ENCODE measurements around the gene IFITM2.

The IFITM2 gene

DNA sequence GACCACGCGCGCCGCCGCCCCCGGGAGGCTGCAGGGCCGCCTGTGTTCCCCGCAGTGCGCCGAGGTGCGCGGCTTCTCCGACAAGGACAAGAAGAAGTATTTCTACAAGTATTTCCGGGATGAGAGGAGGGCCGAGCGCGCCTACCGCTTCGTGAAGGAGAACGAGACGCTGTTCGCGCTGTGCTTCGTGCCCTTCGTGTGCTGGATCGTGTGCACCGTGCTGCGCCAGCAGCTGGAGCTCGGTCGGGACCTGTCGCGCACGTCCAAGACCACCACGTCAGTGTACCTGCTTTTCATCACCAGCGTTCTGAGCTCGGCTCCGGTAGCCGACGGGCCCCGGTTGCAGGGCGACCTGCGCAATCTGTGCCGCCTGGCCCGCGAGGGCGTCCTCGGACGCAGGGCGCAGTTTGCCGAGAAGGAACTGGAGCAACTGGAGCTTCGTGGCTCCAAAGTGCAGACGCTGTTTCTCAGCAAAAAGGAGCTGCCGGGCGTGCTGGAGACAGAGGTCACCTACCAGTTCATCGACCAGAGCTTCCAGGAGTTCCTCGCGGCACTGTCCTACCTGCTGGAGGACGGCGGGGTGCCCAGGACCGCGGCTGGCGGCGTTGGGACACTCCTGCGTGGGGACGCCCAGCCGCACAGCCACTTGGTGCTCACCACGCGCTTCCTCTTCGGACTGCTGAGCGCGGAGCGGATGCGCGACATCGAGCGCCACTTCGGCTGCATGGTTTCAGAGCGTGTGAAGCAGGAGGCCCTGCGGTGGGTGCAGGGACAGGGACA lies 26.7 kb upstream of the IFITM2 start:
- H3K27ac ChIP-seq = no peak overlapping the region
- no peak overlapping the region for H3K4me3 ChIP-seq (ENCODE audit: low read depth, low read length)
- in situ Hi-C loops (cut with HindIII; ENCODE audit: low pct_ligation_motif_present, low sequenced_read_pairs) = no loop called here
- DNase-seq = no peak
- H3K27me3 ChIP-seq (replicated peaks) = peaks cover 57% of the 10 kb centered on the region
- TF ChIP-seq, protein P1, sequence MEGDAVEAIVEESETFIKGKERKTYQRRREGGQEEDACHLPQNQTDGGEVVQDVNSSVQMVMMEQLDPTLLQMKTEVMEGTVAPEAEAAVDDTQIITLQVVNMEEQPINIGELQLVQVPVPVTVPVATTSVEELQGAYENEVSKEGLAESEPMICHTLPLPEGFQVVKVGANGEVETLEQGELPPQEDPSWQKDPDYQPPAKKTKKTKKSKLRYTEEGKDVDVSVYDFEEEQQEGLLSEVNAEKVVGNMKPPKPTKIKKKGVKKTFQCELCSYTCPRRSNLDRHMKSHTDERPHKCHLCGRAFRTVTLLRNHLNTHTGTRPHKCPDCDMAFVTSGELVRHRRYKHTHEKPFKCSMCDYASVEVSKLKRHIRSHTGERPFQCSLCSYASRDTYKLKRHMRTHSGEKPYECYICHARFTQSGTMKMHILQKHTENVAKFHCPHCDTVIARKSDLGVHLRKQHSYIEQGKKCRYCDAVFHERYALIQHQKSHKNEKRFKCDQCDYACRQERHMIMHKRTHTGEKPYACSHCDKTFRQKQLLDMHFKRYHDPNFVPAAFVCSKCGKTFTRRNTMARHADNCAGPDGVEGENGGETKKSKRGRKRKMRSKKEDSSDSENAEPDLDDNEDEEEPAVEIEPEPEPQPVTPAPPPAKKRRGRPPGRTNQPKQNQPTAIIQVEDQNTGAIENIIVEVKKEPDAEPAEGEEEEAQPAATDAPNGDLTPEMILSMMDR (IDR thresholded peaks at IDR 0.05; ENCODE audit: low read depth, low read length, missing control alignments) = no peak
- no peaks in the 10 kb centered on the region for H3K36me3 ChIP-seq (replicated peaks)

DNA sequence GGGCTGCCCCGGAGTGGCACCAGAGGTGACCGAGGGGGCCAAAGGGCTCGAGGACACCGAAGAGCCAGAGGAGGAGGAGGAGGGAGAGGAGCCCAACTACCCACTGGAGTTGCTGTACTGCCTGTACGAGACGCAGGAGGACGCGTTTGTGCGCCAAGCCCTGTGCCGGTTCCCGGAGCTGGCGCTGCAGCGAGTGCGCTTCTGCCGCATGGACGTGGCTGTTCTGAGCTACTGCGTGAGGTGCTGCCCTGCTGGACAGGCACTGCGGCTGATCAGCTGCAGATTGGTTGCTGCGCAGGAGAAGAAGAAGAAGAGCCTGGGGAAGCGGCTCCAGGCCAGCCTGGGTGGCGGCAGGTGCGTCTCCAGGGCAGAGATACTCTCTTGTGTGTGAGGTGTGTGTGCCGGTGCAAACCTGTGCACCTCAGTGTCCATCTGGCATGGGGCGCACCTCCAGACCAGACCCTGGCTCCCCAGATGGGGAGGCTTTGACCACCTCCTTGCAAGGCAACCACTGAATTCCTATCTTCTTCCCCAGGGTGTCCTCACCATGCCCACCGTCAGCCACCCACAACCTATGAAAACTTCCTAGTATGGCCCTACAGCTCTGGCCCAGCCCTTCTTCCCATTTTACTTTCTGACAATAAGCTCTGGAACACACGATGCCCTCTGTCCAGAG lies 26.0 kb upstream of the IFITM2 start:
- Histone ChIP-seq H3K27ac (no peak overlapping the region), H3K4me3 (ENCODE audit: low read depth, low read length) (no peak overlapping the region), H3K27me3 (replicated peaks) (peaks cover 54% of the 10 kb centered on the region), H3K36me3 (replicated peaks) (no peaks in the 10 kb centered on the region)
- TF ChIP-seq, protein P1 (IDR thresholded peaks at IDR 0.05; ENCODE audit: low read depth, low read length, missing control alignments) = no peak
- in situ Hi-C loops (cut with HindIII; ENCODE audit: low pct_ligation_motif_present, low sequenced_read_pairs) = no loop called here
- no peak for DNase-seq

DNA sequence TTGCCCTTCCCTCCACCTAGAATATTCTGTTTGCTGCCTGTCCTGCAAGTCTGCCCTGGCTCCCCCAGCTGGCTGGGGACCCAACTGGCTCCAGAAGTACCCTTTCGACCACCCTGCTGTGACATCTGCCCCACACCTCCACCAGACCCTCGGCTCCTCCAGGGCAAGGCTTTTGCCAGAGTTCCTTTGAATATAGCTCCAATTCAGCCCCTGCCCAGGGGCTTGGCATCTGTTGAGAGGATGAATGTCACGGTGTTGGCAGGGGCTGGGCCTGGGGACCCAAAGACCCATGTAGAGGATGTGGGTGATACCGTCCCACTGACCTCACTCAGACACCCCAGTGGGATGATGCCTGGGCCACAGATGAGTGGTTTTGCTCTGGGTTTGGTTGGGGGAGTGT lies 25.4 kb upstream of the IFITM2 start:
- in situ Hi-C loops (cut with HindIII; ENCODE audit: low pct_ligation_motif_present, low sequenced_read_pairs) = no loop called here
- Histone ChIP-seq H3K4me3 (ENCODE audit: low read depth, low read length) (no peak overlapping the region), H3K27ac (no peak overlapping the region), H3K27me3 (replicated peaks) (peaks cover 52% of the 10 kb centered on the region), H3K36me3 (replicated peaks) (no peaks in the 10 kb centered on the region)
- TF ChIP-seq, protein P1 (IDR thresholded peaks at IDR 0.05; ENCODE audit: low read depth, low read length, missing control alignments) = no peak
- DNase-seq = no peak

DNA sequence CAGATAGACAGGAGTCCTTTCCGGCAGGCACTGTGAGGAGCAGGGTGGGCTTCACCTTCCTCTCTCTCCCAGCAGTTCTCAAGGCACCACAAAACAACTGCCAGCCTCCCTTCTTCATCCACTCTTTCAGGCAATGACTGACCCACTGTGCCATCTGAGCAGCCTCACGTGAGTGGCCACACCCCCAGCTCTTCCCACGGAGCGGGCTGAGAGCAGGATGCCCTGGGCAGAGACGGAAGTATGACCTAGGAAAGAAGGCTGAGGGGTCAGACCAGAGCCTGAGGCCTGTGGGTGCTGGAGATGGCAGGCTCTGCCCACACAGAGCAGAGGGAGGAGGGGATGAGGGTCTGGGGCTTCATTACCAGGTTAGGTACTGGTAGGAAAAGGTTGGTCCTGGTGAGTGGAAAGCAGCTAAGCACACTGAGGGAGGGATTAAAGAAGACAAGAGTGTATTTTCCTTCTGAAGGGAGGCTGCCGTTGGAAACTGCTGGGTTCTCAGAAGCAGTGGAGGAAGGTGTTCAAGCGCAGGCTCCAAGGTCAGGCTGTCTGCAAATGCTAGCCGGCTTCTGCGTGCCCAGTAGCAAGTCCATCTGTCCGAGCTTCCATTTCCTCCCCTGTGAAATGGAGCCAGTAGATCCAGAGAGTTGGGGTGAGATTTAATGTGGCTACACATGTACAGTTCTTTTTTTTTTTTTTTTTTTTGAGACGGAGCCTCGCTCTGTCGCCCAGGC lies 24.8 kb upstream of the IFITM2 start:
- no peak overlapping the region for H3K4me3 ChIP-seq (ENCODE audit: low read depth, low read length)
- in situ Hi-C loops (cut with HindIII; ENCODE audit: low pct_ligation_motif_present, low sequenced_read_pairs) = no loop called here
- H3K36me3 ChIP-seq (replicated peaks) = no peaks in the 10 kb centered on the region
- H3K27me3 ChIP-seq (replicated peaks) = peaks cover 51% of the 10 kb centered on the region
- TF ChIP-seq, protein P1 (IDR thresholded peaks at IDR 0.05; ENCODE audit: low read depth, low read length, missing control alignments) = no peak
- no peak for DNase-seq
- no peak overlapping the region for H3K27ac ChIP-seq

DNA sequence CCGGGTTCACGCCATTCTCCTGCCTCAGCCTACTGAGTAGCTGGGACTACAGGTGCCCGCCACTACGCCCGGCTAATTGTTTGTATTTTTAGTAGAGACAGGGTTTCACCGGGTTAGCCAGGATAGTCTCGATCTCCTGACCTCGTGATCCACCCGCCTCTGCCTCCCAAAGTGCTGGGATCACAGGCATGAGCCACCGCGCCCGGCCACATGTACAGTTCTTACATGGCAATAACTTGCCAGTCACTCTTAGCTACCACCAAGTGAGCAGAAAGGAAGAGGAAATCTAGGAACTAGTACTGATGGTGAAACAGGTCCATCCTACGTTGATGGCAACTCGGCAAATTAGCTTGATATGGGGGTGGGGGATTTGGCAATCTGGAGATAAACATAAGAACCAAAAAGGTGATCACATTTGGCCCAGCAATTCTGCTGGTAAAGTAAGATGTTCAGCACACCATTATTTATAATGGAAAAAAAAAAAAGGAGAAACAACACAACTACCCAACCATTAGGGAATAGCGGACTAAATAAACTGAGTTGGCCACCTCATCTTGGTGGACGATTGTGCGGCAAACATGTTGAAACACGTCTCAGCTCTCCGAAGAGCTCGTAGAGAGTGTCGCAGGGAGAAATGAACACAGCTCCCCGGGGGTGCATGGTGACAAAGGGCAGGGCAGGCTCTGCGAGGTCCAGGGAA lies 24.1 kb upstream of the IFITM2 start:
- no peak for DNase-seq
- Histone ChIP-seq H3K27ac (no peak overlapping the region), H3K27me3 (replicated peaks) (peaks cover 47% of the 10 kb centered on the region), H3K36me3 (replicated peaks) (no peaks in the 10 kb centered on the region), H3K4me3 (ENCODE audit: low read depth, low read length) (no peak overlapping the region)
- in situ Hi-C loops (cut with HindIII; ENCODE audit: low pct_ligation_motif_present, low sequenced_read_pairs) = no loop called here
- TF ChIP-seq, protein P1 (IDR thresholded peaks at IDR 0.05; ENCODE audit: low read depth, low read length, missing control alignments) = no peak

Data from brain microvascular endothelial cell (primary cell).